Measurements from ENCODE around the gene SYCE1.

Gene SYCE1

GRCh38 chr10:133511408-133511807, 54.0 kb downstream of the SYCE1 start:
- DNase-seq: no peak

- DNase-seq: no peak
Measured at GRCh38 chr10:133509700-133510099, 55.7 kb downstream of the SYCE1 start.
